A549 (cell line): ENCODE data around the gene COL17A1. TPM values are rescaled to one million over a fixed set of nuclear protein-coding genes. Genes with fewer than 3 reads are reported as not detected.

Experiments
- ATAC-seq, 2 experiments: fragments of 200-7000 bp in 1 of 2; fragments of >200 bp in 1 of 2; cut with Nextera tagmentation in 1 of 2; cut with Tn5 transposase in 1 of 2; 3 replicates each; pipeline versions ENCODE4 v1.8.0 to v1.9.1; 2018 to 2020; ENCODE audit warnings: mild to moderate bottlenecking in 1 of 2, moderate library complexity in 1 of 2
- CTCF ChIA-PET: fragments of 300-600 bp; sonication (Branson Sonifier 250); formaldehyde crosslinking; extraction: SDS; loops from one replicate; lab custom pipeline; 2021; ENCODE audit warnings: antibody characterized with exemption, inconsistent platforms; lab: Yijun Ruan, JAX
- POLR2A ChIA-PET: fragments of 350-600 bp; formaldehyde crosslinking; extraction: SDS; loops from one replicate; lab custom pipeline; 2021; ENCODE audit warnings: antibody characterized with exemption, inconsistent platforms; lab: Yijun Ruan, JAX
- DNase-seq, 2 experiments: peaks; one replicate each; pipeline versions ENCODE4 v3.0.0 to v3.0.0-alpha.2; 2011 to 2016; ENCODE audit warnings: low read depth in 1 of 2, low spot score in 1 of 2
- FAIRE-seq: peaks from 2 replicates; lab custom pipeline; 2011; peaks lifted over from hg19 to GRCh38; lab: Jason Lieb, UNC
- H3K27ac ChIP-seq, 2 experiments: fragments of >200 bp; sonication (Bioruptor Twin); formaldehyde crosslinking; 3 replicates each; pipeline ENCODE4 v1.5.1; 2016 to 2017
- H3K4me1 ChIP-seq: fragments of >200 bp; sonication (Bioruptor Twin); formaldehyde crosslinking; 3 replicates; pipeline ENCODE4 v1.6.1; 2016
- H3K4me2 ChIP-seq: fragments of >200 bp; sonication (Bioruptor Twin); formaldehyde crosslinking; 3 replicates; pipeline ENCODE4 v1.6.1; 2016
- H3K4me3 ChIP-seq: fragments of >200 bp; sonication (Bioruptor Twin); formaldehyde crosslinking; 3 replicates; pipeline ENCODE4 v1.5.1; 2016
- H3K9me3 ChIP-seq: fragments of >200 bp; sonication (Bioruptor Twin); formaldehyde crosslinking; 3 replicates; pipeline ENCODE4 v1.6.1; 2016
- BHLHE40 ChIP-seq: IDR thresholded peaks from 2 replicates; pipeline ENCODE4 v1.6.1; 2012; ENCODE audit warnings: low read depth, low read length, inconsistent platforms
- EHF ChIP-seq: fragments of 250-450 bp; sonication (Bioruptor Pico); IDR thresholded peaks from 2 replicates; pipeline ENCODE4 v1.5.0; 2020; ENCODE audit warnings: mild to moderate bottlenecking
- EP300 ChIP-seq, 2 experiments: fragments of >200 bp; sonication (Bioruptor Twin); formaldehyde crosslinking; IDR thresholded peaks; 2 replicates in 1 of 2; 3 replicates in 1 of 2; pipeline ENCODE4 v1.6.1; 2016 to 2017
- FOSB ChIP-seq: fragments of 250-450 bp; sonication (Bioruptor Pico); IDR thresholded peaks from 2 replicates; pipeline ENCODE4 v1.5.0; 2020; ENCODE audit warnings: mild to moderate bottlenecking, moderate library complexity
- HDAC2 ChIP-seq: fragments of 200-600 bp; sonication (generic); IDR thresholded peaks from 2 replicates; pipeline ENCODE4 v1.6.1; 2016
- HEYL ChIP-seq: fragments of 250-450 bp; sonication (Bioruptor Pico); IDR thresholded peaks from 2 replicates; pipeline ENCODE4 v1.8.0; 2021; ENCODE audit warnings: mild to moderate bottlenecking, moderate library complexity
- HOXB5 ChIP-seq: fragments of 250-450 bp; sonication (Bioruptor Pico); IDR thresholded peaks from 2 replicates; pipeline ENCODE4 v1.5.0; 2020; ENCODE audit warnings: mild to moderate bottlenecking, moderate library complexity
- JUN ChIP-seq, 2 experiments: fragments of >200 bp; sonication (Bioruptor Twin); formaldehyde crosslinking; IDR thresholded peaks; 2 replicates in 1 of 2; 3 replicates in 1 of 2; pipeline ENCODE4 v1.6.1; 2016 to 2017
- MAFK ChIP-seq: fragments of 450-650 bp; IDR thresholded peaks from 2 replicates; pipeline ENCODE4 v1.6.1; 2014; ENCODE audit not compliant: partially characterized antibody
- MAZ ChIP-seq: fragments of 150-350 bp; IDR thresholded peaks from 2 replicates; pipeline ENCODE4 v1.6.1; 2014; ENCODE audit warnings: antibody characterized with exemption, low read depth, low read length, borderline replicate concordance
- MYC ChIP-seq: IDR thresholded peaks from 2 replicates; pipeline ENCODE4 v1.6.1; 2012; ENCODE audit warnings: mild to moderate bottlenecking, inconsistent platforms, low read length, improper control_type of control experiment, borderline replicate concordance
- NPAS2 ChIP-seq: fragments of 250-450 bp; sonication (Bioruptor Pico); IDR thresholded peaks from 2 replicates; pipeline ENCODE4 v1.8.0; 2022; ENCODE audit warnings: mild to moderate bottlenecking, moderate library complexity, borderline replicate concordance
- PHF8 ChIP-seq: fragments of 200-600 bp; sonication (generic); IDR thresholded peaks from 2 replicates; pipeline ENCODE4 v1.6.1; 2016; ENCODE audit warnings: low read depth, mild to moderate bottlenecking, antibody characterized with exemption, moderate library complexity, borderline replicate concordance
- RCOR1 ChIP-seq: fragments of 150-350 bp; IDR thresholded peaks from 2 replicates; pipeline ENCODE4 v1.6.1; 2014; ENCODE audit warnings: antibody characterized with exemption, low read length, low read depth
- RFX5 ChIP-seq: fragments of 450-650 bp; IDR thresholded peaks from 2 replicates; pipeline ENCODE4 v1.7.1; 2014; ENCODE audit warnings: antibody characterized with exemption, mild to moderate bottlenecking, moderate library complexity
- RNF2 ChIP-seq: fragments of 200-600 bp; sonication (generic); IDR thresholded peaks from 2 replicates; pipeline ENCODE4 v1.6.1; 2016; ENCODE audit warnings: low read depth, mild to moderate bottlenecking, antibody characterized with exemption, moderate library complexity, borderline replicate concordance
- SMC3 ChIP-seq: fragments of >200 bp; sonication (Bioruptor Twin); formaldehyde crosslinking; IDR thresholded peaks from 3 replicates; pipeline ENCODE4 v1.6.1; 2018; ENCODE audit warnings: inconsistent platforms
- SREBF2 ChIP-seq: fragments of 450-650 bp; IDR thresholded peaks from 2 replicates; pipeline ENCODE4 v1.6.1; 2014; ENCODE audit warnings: mild to moderate bottlenecking, moderate library complexity
- TFCP2L1 ChIP-seq: fragments of 250-450 bp; sonication (Bioruptor Pico); IDR thresholded peaks from 2 replicates; pipeline ENCODE4 v1.5.0; 2021; ENCODE audit warnings: mild to moderate bottlenecking
- TP53 ChIP-seq: fragments of 250-450 bp; sonication (Bioruptor Pico); IDR thresholded peaks from 2 replicates; pipeline ENCODE4 v1.5.0; 2021; ENCODE audit warnings: mild to moderate bottlenecking, moderate library complexity
- ZSCAN20 ChIP-seq: fragments of 250-450 bp; sonication (Bioruptor Pico); IDR thresholded peaks from 2 replicates; pipeline ENCODE4 v1.8.0; 2022; ENCODE audit warnings: mild to moderate bottlenecking, moderate library complexity
- WGBS: methylation state at CpG from one replicate; pipeline ENCODE4 v1.1.6; 2017; ENCODE audit errors: missing lambda C conversion rate; 5-methylcytosine and 5-hydroxymethylcytosine counted together
- polyA plus RNA-seq, 4 experiments: library from polyadenylated mRNA; depleted of rRNA in 3 of 4; stranded (reverse); fragments of >200 nt; fragmentation: RNase III in 1 of 4; extraction: RNeasy Plus Mini Kit Qiagen cat#74134 plus additional on column Dnase treatment in 1 of 4; gene quantifications; 2 replicates in 3 of 4; 3 replicates in 1 of 4; pipeline ENCODE4 v1.2.3, GENCODE V29; 2011 to 2017
- TF ChIP-seq, protein P1 (sequence below): fragments of 450-650 bp; IDR thresholded peaks from 2 replicates; pipeline ENCODE4 v1.6.1; 2014; ENCODE audit warnings: antibody characterized with exemption
- TF ChIP-seq, protein P2 (sequence below): fragments of >200 bp; sonication (Bioruptor Twin); formaldehyde crosslinking; IDR thresholded peaks from 3 replicates; pipeline ENCODE4 v1.5.1; 2016
- TF ChIP-seq, protein P3 (sequence below): fragments of >200 bp; sonication (Bioruptor Twin); formaldehyde crosslinking; IDR thresholded peaks from 3 replicates; pipeline ENCODE4 v1.6.1; 2016
- TF ChIP-seq, protein P4 (sequence below): fragments of >200 bp; sonication (Bioruptor Twin); formaldehyde crosslinking; IDR thresholded peaks from 2 replicates; pipeline ENCODE4 v1.6.1; 2016
- TF ChIP-seq, protein P5 (sequence below): IDR thresholded peaks from 2 replicates; pipeline ENCODE4 v1.6.1; 2012
- TF ChIP-seq, protein P6 (sequence below): fragments of 250-450 bp; sonication (Bioruptor Pico); IDR thresholded peaks from 2 replicates; pipeline ENCODE4 v1.5.0; 2021; ENCODE audit warnings: mild to moderate bottlenecking, moderate library complexity, borderline replicate concordance

The COL17A1 gene
- polyA plus RNA-seq, 2 of the 4 experiments (the other 2 are of a cell fraction) = 1.3 to 1.6 TPM

DNA sequence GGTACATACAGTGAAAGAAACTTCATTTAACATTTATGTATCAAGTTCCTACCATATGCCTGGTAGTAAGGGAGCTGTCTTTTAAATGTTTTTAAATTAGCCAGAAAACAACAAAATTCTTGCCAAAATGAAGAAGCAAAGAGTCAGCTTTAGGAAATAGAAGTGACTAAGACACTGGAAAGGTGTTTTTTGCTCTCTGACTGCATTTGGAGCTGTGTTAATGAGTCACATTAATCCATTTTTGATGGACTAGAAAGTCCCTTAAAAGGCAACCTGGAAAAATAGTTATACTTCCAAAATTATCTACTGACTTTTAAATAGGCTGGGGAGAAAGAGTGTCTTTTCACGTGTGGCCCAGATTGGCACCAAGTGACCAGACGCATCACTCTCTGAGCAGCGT, 3.9 kb upstream of the COL17A1 start:
- CTCF ChIA-PET = interaction anchor here (1.1 to 1.3 kb wide), 3 partner anchors 12 to 205 kb away, joined by 3 to 10 read pairs (median 5); partner anchors contain the start of gene SFR1
- no peak for FAIRE-seq
- Histone ChIP-seq H3K4me3 (no peak overlapping the region), H3K27ac (no peak overlapping the region), H3K4me2 (no peak overlapping the region), H3K9me3 (peaks cover 17% of the 10 kb centered on the region), H3K4me1 (peaks cover 8% of the 10 kb centered on the region; the same call in 2 of the 3 replicates)
- ATAC-seq = no peak
- DNase-seq = no peak
- TF ChIP-seq RCOR1 (no peak), HOXB5 (CRISPR knock-in tag) (no peak), MAFK (no peak), MYC (no peak), RNF2 (no peak), JUN (IDR thresholded peaks at IDR 0.05) (no peak), EHF (no peak), RFX5 (no peak), TFCP2L1 (CRISPR knock-in tag) (no peak), PHF8 (no peak), ZSCAN20 (no peak)
- TF ChIP-seq, protein P1, sequence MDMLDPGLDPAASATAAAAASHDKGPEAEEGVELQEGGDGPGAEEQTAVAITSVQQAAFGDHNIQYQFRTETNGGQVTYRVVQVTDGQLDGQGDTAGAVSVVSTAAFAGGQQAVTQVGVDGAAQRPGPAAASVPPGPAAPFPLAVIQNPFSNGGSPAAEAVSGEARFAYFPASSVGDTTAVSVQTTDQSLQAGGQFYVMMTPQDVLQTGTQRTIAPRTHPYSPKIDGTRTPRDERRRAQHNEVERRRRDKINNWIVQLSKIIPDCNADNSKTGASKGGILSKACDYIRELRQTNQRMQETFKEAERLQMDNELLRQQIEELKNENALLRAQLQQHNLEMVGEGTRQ = no peak
- TF ChIP-seq, protein P2, sequence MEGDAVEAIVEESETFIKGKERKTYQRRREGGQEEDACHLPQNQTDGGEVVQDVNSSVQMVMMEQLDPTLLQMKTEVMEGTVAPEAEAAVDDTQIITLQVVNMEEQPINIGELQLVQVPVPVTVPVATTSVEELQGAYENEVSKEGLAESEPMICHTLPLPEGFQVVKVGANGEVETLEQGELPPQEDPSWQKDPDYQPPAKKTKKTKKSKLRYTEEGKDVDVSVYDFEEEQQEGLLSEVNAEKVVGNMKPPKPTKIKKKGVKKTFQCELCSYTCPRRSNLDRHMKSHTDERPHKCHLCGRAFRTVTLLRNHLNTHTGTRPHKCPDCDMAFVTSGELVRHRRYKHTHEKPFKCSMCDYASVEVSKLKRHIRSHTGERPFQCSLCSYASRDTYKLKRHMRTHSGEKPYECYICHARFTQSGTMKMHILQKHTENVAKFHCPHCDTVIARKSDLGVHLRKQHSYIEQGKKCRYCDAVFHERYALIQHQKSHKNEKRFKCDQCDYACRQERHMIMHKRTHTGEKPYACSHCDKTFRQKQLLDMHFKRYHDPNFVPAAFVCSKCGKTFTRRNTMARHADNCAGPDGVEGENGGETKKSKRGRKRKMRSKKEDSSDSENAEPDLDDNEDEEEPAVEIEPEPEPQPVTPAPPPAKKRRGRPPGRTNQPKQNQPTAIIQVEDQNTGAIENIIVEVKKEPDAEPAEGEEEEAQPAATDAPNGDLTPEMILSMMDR = no peak
- TF ChIP-seq, protein P3, sequence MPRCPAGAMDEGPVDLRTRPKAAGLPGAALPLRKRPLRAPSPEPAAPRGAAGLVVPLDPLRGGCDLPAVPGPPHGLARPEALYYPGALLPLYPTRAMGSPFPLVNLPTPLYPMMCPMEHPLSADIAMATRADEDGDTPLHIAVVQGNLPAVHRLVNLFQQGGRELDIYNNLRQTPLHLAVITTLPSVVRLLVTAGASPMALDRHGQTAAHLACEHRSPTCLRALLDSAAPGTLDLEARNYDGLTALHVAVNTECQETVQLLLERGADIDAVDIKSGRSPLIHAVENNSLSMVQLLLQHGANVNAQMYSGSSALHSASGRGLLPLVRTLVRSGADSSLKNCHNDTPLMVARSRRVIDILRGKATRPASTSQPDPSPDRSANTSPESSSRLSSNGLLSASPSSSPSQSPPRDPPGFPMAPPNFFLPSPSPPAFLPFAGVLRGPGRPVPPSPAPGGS = no peak
- WGBS = 89% methylated on average over 3 of the region's 3 CpGs
- POLR2A ChIA-PET = no interaction called here

DNA sequence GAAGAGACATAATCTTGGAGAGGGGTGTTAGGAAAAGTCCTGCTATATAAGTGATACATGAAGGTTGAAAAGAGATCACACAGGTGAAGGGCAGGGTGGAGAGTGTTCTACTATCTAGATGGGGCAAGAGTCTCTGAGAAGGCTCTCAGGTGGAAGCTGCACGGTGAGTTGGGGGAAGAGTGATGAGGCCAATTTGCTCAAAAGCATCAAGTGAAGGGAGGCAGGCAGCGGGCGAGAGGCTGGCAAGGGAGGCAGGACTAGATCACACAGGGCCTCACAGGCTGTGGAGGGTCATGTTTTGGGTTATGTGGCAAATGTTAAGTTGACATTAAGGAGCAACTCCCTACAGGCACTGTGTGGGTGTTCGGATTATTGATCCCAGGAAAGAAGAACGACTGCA, 2.6 kb upstream of the COL17A1 start:
- no peak overlapping the region for H3K4me3 ChIP-seq
- no peak for FAIRE-seq
- CTCF ChIA-PET = interaction anchor here (0.6 kb wide), 1 partner anchor 152 kb away, joined by 3 read pairs; no protein-coding TSS in a partner anchor
- TF ChIP-seq SMC3 (no peak), TP53 (CRISPR knock-in tag) (no peak), BHLHE40 (no peak), RFX5 (no peak), SREBF2 (no peak)
- TF ChIP-seq, protein P4, sequence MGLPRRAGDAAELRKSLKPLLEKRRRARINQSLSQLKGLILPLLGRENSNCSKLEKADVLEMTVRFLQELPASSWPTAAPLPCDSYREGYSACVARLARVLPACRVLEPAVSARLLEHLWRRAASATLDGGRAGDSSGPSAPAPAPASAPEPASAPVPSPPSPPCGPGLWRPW = no peak
- TF ChIP-seq, all 56 proteins: peak for 0
- no peak for DNase-seq
- Histone ChIP-seq H3K4me2 (no peak overlapping the region), H3K4me1 (peaks cover 8% of the 10 kb centered on the region; the same call in 2 of the 3 replicates), H3K9me3 (peaks cover 11% of the 10 kb centered on the region; the same call in 2 of the 3 replicates), H3K27ac (no peak overlapping the region)
- 76% methylated on average over 5 of the region's 5 CpGs for WGBS
- ATAC-seq = no peak
- POLR2A ChIA-PET = no interaction called here

DNA sequence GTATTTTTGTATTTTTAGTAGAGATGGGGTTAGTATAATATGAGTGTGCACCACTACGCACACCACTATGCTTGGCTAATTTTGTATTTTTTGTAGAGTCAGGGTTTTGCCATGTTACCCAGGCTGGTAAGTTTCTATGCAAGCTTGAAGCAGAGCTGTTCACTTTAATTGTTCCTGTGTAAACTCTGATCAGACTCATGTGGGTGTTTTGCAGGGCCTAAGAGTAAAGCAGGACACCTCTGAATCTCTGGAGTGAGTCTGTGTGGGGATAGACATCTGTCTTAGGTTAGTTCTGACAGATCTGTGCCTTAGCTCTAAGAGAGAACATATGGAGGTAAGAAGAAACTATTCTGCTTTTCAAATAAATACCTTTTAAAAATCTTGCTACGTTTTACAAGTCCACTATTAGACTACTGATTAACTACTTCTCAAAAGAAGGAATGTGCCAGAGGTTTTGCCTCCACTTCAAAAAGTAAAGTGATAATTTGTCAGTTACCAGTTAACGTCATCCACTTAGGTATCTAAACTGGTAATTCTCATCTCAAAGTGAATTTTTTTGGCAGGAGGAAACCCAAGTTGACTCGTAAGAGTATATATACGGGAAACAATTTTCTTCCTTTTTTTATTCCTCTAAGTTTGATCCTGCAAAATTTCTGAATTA, 1.1 kb downstream of the COL17A1 start:
- Histone ChIP-seq H3K9me3 (no peaks in the 10 kb centered on the region), H3K4me2 (no peak overlapping the region), H3K4me3 (no peak overlapping the region), H3K4me1 (peaks cover 8% of the 10 kb centered on the region; the same call in 2 of the 3 replicates), H3K27ac (0 out of 6 replicates have a peak overlapping the region, but pooled peaks of 1 of the 2 experiments have one; percentile 16)
- FAIRE-seq (no peak), ATAC-seq (no peak), DNase-seq (no peak)
- TF ChIP-seq, protein P5, sequence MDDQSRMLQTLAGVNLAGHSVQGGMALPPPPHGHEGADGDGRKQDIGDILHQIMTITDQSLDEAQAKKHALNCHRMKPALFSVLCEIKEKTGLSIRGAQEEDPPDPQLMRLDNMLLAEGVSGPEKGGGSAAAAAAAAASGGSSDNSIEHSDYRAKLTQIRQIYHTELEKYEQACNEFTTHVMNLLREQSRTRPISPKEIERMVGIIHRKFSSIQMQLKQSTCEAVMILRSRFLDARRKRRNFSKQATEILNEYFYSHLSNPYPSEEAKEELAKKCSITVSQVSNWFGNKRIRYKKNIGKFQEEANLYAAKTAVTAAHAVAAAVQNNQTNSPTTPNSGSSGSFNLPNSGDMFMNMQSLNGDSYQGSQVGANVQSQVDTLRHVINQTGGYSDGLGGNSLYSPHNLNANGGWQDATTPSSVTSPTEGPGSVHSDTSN = no peak
- TF ChIP-seq HDAC2 (no peak), EP300 (IDR thresholded peaks at IDR 0.05) (no peak), FOSB (CRISPR knock-in tag) (no peak), HEYL (no peak), SREBF2 (no peak), MAZ (no peak), NPAS2 (CRISPR knock-in tag) (no peak)
- TF ChIP-seq, protein P6, sequence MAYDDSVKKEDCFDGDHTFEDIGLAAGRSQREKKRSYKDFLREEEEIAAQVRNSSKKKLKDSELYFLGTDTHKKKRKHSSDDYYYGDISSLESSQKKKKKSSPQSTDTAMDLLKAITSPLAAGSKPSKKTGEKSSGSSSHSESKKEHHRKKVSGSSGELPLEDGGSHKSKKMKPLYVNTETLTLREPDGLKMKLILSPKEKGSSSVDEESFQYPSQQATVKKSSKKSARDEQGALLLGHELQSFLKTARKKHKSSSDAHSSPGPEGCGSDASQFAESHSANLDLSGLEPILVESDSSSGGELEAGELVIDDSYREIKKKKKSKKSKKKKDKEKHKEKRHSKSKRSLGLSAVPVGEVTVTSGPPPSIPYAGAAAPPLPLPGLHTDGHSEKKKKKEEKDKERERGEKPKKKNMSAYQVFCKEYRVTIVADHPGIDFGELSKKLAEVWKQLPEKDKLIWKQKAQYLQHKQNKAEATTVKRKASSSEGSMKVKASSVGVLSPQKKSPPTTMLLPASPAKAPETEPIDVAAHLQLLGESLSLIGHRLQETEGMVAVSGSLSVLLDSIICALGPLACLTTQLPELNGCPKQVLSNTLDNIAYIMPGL (CRISPR knock-in tag) = no peak
- CTCF ChIA-PET = interaction anchor here (1.2 to 3.5 kb wide), 3 partner anchors 10 to 37 kb away, joined by 3 to 17 read pairs (median 4); partner anchors contain the start of gene SFR1
- WGBS = 76% methylated on average over 5 of the region's 5 CpGs
- POLR2A ChIA-PET = no interaction called here
